Lower leg skin (tissue), 4 donors: ENCODE measurements around the gene EXOSC10. TPM values are rescaled to one million over a fixed set of nuclear protein-coding genes. Genes with fewer than 3 reads are reported as not detected.

Experiments used
- DNase-seq, 2 donors: peaks; one replicate each; pipeline ENCODE4 v3.0.0-alpha.2; 2019; ENCODE audit warnings: low spot score in 2 of 2
- H3K4me3 ChIP-seq: fragments of 200-600 bp; sonication (generic); 2 replicates; pipeline ENCODE4 v1.5.1; 2017; ENCODE audit warnings: mild to moderate bottlenecking, low read depth; ENCODE audit not compliant: poor library complexity, severe bottlenecking
- POLR2A ChIP-seq, 2 donors: fragments of 450-650 bp; IDR thresholded peaks; one replicate each; pipeline ENCODE4 v1.6.1; 2016 to 2017; ENCODE audit warnings: antibody characterized with exemption in 2 of 2, mild to moderate bottlenecking in 1 of 2, moderate library complexity in 1 of 2
- WGBS, 2 donors: methylation state at CpG; one replicate each; pipeline ENCODE4 v1.1.5; 2018; 5-methylcytosine and 5-hydroxymethylcytosine counted together
- intact Hi-C: fragments of 100-400 bp; cut with DNase I; formaldehyde crosslinking; loops from one replicate; pipeline ENCODE4 v1.15.0; 2023; ENCODE audit warnings: low total_unique reads
- total RNA-seq, 4 donors: library from RNA; depleted of rRNA; stranded (reverse); fragments of >200 nt; gene quantifications; one replicate each; pipeline ENCODE4 v1.1.0, GENCODE V29; 2016
- TF ChIP-seq, protein P1 (sequence below), 3 donors: fragments of 450-650 bp; IDR thresholded peaks; one replicate each; pipeline ENCODE4 v1.5.1; 2016; ENCODE audit warnings: antibody characterized with exemption in 3 of 3, mild to moderate bottlenecking in 3 of 3, moderate library complexity in 2 of 3

The EXOSC10 gene
- total RNA-seq, 4 donors from 2014 or later: 51.8 to 78.1 (median 65.3) TPM

DNA sequence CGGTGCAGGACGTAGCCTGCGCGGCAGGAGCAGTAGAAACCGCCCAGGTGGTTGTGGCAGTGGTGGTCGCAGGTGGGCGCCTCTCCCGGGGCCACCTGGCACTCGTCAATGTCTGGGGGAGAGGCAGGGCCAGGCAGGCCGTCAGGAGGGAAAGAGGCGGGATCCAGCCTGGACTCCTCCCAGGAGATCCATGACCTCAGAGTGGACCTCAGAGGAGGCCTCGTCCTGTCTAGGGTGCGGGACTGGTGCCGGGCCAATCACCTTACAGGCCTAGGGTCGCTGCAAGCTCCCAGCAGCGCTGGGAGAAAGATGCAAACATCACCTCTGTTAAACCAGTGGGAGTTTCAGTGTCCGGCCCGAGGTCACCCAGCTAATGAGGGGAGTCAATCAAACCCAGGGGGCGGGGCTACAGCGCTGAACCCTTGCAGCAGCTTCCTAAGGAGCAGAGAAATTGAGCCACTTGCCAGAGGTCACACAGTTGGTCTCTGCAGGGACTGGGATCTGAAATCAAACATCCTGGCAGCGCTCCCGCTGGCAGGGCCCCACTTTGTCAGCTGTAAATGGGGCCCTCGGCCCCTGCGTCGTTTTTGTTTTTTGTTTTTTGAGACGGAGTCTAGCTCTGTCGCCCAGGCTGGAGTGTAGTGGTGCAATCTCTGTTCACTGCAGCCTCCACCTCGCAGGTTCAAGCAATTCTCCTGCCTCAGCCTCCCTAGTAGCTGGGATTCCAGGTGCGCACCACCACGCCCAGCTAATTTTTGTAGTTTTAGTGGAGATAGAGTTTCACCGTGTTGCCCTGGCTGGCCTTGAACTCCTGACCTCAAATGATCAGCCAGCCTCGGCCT, 54.0 kb downstream of the EXOSC10 start:
- intact Hi-C loops: no loop called here
- WGBS, 2 donors: 61 to 66% methylated on average over 20 to 30 of the region's 32 CpGs
- TF ChIP-seq, protein P1, sequence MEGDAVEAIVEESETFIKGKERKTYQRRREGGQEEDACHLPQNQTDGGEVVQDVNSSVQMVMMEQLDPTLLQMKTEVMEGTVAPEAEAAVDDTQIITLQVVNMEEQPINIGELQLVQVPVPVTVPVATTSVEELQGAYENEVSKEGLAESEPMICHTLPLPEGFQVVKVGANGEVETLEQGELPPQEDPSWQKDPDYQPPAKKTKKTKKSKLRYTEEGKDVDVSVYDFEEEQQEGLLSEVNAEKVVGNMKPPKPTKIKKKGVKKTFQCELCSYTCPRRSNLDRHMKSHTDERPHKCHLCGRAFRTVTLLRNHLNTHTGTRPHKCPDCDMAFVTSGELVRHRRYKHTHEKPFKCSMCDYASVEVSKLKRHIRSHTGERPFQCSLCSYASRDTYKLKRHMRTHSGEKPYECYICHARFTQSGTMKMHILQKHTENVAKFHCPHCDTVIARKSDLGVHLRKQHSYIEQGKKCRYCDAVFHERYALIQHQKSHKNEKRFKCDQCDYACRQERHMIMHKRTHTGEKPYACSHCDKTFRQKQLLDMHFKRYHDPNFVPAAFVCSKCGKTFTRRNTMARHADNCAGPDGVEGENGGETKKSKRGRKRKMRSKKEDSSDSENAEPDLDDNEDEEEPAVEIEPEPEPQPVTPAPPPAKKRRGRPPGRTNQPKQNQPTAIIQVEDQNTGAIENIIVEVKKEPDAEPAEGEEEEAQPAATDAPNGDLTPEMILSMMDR (IDR thresholded peaks at IDR 0.05): no peak
- TF ChIP-seq POLR2A (IDR thresholded peaks at IDR 0.05): no peak
- peak in 1 of 2 donors; percentile 70 for DNase-seq
- no peak overlapping the region for H3K4me3 ChIP-seq

DNA sequence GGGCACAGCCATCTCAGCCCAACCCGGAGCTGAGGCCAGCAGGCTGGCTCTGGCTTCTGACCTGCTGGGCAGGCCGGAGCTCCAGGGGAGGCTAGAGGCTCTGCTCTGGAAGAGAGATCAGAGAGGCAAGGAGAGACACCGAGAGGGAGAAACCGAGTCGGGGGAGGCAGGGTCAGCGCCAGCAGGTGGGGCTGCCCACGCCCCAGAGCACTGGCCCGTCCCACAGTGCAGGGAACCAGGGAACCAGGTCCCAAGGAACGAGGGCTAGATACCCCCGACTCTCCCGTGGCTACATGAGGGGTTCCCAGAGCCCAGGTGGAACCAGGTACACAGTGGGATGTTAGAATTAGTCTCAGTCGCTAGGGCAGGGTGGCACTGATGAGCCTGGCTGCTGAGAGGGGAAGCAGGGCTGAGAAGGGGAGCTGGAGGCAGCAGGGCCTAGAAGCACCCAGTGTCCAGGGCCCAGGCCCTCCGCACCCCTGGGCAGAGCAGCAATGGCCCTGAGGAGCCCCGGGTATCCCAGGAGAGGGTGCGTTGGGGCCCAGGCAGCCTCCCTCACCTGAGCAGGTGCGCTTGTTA, 54.7 kb downstream of the EXOSC10 start:
- intact Hi-C loops: no loop called here
- peak in 1 of 2 donors; percentile 81 for DNase-seq
- 75 to 79% methylated on average over 12 to 16 of the region's 16 CpGs for WGBS, 2 donors
- TF ChIP-seq, protein P1 (IDR thresholded peaks at IDR 0.05): no peak
- no peak for TF ChIP-seq POLR2A (IDR thresholded peaks at IDR 0.05)
- no peak overlapping the region for H3K4me3 ChIP-seq

DNA sequence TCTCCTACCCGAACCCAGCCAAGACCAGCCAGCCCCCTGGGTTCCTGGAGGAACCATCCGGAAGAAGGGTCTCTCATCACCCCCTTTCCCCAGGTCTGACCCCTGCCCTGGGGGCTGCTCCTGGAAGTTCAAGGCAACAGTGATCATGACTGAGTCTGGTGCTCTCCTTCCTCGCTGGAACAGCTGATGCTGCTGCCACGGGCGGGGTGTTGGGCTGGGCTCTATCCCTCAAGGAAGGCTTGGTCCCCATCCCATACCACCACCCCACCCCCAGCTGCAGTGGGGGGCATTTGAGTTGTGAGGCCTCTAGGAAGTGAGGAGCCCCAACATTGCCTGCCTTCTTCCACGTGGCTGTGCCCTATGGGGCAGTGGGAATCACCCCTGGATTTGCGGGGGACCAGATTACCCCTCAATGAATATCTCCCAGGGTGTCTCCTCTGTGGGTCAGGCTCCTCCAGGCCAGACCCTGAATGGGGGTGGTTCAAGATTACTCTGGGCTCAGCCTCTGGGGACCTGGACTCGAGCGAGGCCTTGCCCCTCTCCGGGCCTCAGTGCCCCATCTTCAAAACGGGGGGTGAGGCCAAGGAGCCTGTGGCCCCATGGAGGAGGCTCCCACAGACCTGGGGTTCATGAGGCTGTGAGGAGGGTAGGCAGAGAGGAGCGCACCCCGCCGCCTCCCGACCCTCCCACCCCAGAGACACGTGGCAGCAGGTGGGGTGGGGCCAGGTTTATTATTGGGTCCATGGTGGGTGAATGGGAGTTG, 55.4 kb downstream of the EXOSC10 start:
- H3K4me3 ChIP-seq: no peak overlapping the region
- peak in 1 of 2 donors; percentile 63 for DNase-seq
- no peak for TF ChIP-seq POLR2A (IDR thresholded peaks at IDR 0.05)
- TF ChIP-seq, protein P1 (IDR thresholded peaks at IDR 0.05): no peak
- intact Hi-C loops: no loop called here
- 73 to 75% methylated on average over 9 to 16 of the region's 16 CpGs for WGBS, 2 donors

DNA sequence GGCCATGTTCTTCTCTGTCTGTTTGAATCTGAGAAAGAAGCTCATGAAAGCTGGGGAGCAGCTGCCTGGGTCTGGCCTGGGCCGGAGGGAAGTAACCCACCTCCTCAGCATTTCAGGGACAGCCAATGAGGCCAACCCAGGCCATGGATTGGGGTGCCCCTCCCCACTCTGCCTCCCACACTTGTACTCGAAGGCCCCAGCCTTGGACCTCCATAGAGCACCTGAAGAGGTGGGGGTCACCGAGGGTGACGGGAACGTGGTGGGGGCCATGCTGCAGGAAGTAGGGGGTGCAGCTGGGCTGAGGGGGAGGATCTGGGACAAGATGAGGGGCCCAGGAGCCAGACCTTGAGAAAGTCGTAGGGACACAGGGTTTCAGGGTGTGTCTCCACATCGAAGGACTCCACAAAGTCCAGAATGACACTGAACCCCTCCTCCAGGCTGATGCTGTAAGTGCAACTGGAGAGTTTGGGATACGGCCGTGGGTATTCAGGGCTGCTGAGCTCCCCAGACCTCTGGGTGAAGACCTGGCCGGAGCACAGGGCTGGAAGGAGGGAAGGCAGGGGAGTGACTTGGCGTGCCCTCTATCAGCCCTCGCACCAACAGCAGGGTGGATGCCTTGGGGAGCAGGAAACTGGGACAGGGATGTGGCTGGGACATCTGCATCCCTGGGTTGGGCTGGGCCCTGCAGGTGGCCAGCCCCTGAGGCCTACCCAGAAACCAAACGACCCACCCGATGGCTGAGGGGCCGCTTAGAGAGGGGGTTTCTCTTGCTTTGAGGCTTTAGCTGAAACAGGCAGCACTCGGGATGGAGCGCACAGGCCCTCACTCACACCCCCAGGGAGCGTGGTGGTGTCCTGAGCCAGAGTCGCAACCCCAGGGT, 56.4 kb downstream of the EXOSC10 start:
- DNase-seq: peak in 1 of 2 donors; percentile 78
- no peak overlapping the region for H3K4me3 ChIP-seq
- intact Hi-C loops: no loop called here
- no peak for TF ChIP-seq POLR2A (IDR thresholded peaks at IDR 0.05)
- TF ChIP-seq, protein P1 (IDR thresholded peaks at IDR 0.05): no peak
- WGBS, 2 donors: 72 to 73% methylated on average over 18 to 19 of the region's 19 CpGs

DNA sequence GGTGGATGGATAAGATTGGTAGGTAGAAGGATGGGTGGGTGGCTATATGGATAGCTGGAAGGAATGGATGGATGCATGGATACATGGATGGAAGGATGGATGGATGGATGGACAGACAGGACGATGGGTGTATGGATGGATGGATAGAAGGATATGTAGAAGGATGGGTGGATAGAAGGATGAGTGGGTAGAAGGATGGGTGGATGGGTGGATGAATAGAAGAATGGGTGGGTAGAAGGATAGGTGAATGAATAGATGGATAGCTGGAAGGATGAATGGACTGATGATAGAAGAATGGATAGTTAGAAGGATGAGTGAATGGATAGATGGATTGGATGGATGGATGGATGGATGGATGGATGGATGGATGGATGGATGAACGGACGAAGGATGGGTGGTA, 57.6 kb downstream of the EXOSC10 start:
- TF ChIP-seq, protein P1 (IDR thresholded peaks at IDR 0.05): no peak
- TF ChIP-seq POLR2A (IDR thresholded peaks at IDR 0.05): no peak
- WGBS, 2 donors: 80 to 82% methylated on average over 3 of the region's 3 CpGs
- intact Hi-C loops: no loop called here
- DNase-seq: peak in 1 of 2 donors; percentile 17
- H3K4me3 ChIP-seq: no peak overlapping the region
